Keratinocyte (primary cell): ENCODE results near the gene SLC25A42. TPM values are rescaled to one million over a fixed set of nuclear protein-coding genes. Genes with fewer than 3 reads are reported as not detected.

Experiments used
- DNase-seq: peaks from one replicate; pipeline ENCODE4 v3.0.0-alpha.2; 2011; ENCODE audit warnings: low read depth, missing footprints, low spot score
- FAIRE-seq: peaks from 2 replicates; lab custom pipeline; 2011; peaks lifted over from hg19 to GRCh38; lab: Jason Lieb, UNC
- H2AFZ ChIP-seq: 2 replicates; pipeline ENCODE4 v1.6.0; 2012; ENCODE audit warnings: low read length, control low read depth, inconsistent platforms; ENCODE audit not compliant: control insufficient read depth
- H3K27ac ChIP-seq: 2 replicates; pipeline ENCODE4 v1.5.1; 2011; ENCODE audit warnings: low read length; ENCODE audit not compliant: control insufficient read depth, insufficient read depth
- H3K27me3 ChIP-seq: 3 replicates; pipeline ENCODE4 v1.6.0; 2011; ENCODE audit warnings: low read length; ENCODE audit not compliant: control insufficient read depth, insufficient read depth; ENCODE audit errors: extremely low read depth
- H3K36me3 ChIP-seq, 2 experiments: 2 replicates in 1 of 2; 3 replicates in 1 of 2; pipeline ENCODE4 v1.5.1; 2011; ENCODE audit warnings: low read length in 2 of 2, mild to moderate bottlenecking in 1 of 2; ENCODE audit not compliant: control insufficient read depth in 2 of 2, insufficient read depth in 2 of 2; ENCODE audit errors: extremely low read depth in 1 of 2
- H3K4me1 ChIP-seq: 3 replicates; pipeline ENCODE4 v1.5.1; 2011; ENCODE audit warnings: low read length; ENCODE audit not compliant: control insufficient read depth, insufficient read depth; ENCODE audit errors: extremely low read depth
- H3K4me2 ChIP-seq: 3 replicates; pipeline ENCODE4 v1.6.0; 2011; ENCODE audit warnings: low read depth, low read length; ENCODE audit not compliant: control insufficient read depth, insufficient read depth; ENCODE audit errors: extremely low read depth
- H3K4me3 ChIP-seq, 3 experiments: fragments of 200-600 bp in 1 of 3; sonication (generic) in 1 of 3; 2 replicates in 2 of 3; 3 replicates in 1 of 3; pipeline ENCODE4 v1.5.1; 2011 to 2016; ENCODE audit warnings: low read length in 3 of 3, mild to moderate bottlenecking in 3 of 3, control low read depth in 2 of 3, inconsistent platforms in 1 of 3, low read depth in 1 of 3, mixed read lengths in 1 of 3, mixed run types in 1 of 3, moderate library complexity in 1 of 3; ENCODE audit not compliant: control insufficient read depth in 2 of 3, insufficient read depth in 2 of 3; ENCODE audit errors: extremely low read depth in 1 of 3
- H3K79me2 ChIP-seq: 2 replicates; pipeline ENCODE4 v1.6.0; 2012; ENCODE audit warnings: low read length; ENCODE audit not compliant: control insufficient read depth, insufficient read depth
- H3K9ac ChIP-seq: 3 replicates; pipeline ENCODE4 v1.6.0; 2011; ENCODE audit warnings: low read length; ENCODE audit not compliant: control insufficient read depth, insufficient read depth; ENCODE audit errors: extremely low read depth
- H3K9me1 ChIP-seq: 3 replicates; pipeline ENCODE4 v1.6.0; 2011; ENCODE audit warnings: low read length; ENCODE audit not compliant: control insufficient read depth, insufficient read depth; ENCODE audit errors: extremely low read depth
- H3K9me3 ChIP-seq: 2 replicates; pipeline ENCODE4 v1.5.1; 2012; ENCODE audit warnings: low read depth, low read length; ENCODE audit not compliant: control insufficient read depth
- H4K20me1 ChIP-seq: 3 replicates; pipeline ENCODE4 v1.6.0; 2011; ENCODE audit warnings: low read length; ENCODE audit not compliant: control insufficient read depth, insufficient read depth; ENCODE audit errors: extremely low read depth
- EZH2 ChIP-seq: IDR thresholded peaks from one replicate; pipeline ENCODE4 v1.6.1; 2012; ENCODE audit warnings: inconsistent platforms, mild to moderate bottlenecking, low read length, moderate library complexity
- dilution Hi-C: fragments of 300-500 bp; cut with MboI; formaldehyde crosslinking; loops from one replicate; pipeline ENCODE4 v1.7.0; 2020; ENCODE audit warnings: low sequenced_read_pairs; ENCODE audit not compliant: extremely low pct_ligation_motif_present
- polyA plus RNA-seq, 5 experiments: library from polyadenylated mRNA; depleted of rRNA in 3 of 5; stranded (reverse) in 3 of 5; stranded (forward) in 1 of 5; unstranded in 1 of 5; fragments of >200 nt; gene quantifications; 1 replicate in 1 of 5; 2 replicates in 3 of 5; 3 replicates in 1 of 5; pipeline versions ENCODE4 v1.2.1 to v1.2.3, GENCODE V29; 2011 to 2012; ENCODE audit warnings: missing spikeins in 2 of 5, low read depth in 1 of 5, low replicate concordance in 1 of 5
- TF ChIP-seq, protein P1 (sequence below), 3 experiments: IDR thresholded peaks in 1 of 3; conservative IDR thresholded peaks in 1 of 3; optimal IDR thresholded peaks in 1 of 3; 2 replicates in 2 of 3; 3 replicates in 1 of 3; pipeline versions ENCODE3 to v1.5.1; 2011; ENCODE audit warnings: low read length in 3 of 3, mild to moderate bottlenecking in 3 of 3, moderate library complexity in 2 of 3, control low read depth in 1 of 3, inconsistent platforms in 1 of 3; ENCODE audit not compliant: insufficient read depth in 2 of 3; ENCODE audit errors: extremely low read depth in 1 of 3

The SLC25A42 gene
- polyA plus RNA-seq, 1 donor (not counting 4 experiments of a cell fraction or from before 2014, with no cell fraction given), result 1.2 TPM

- H3K9ac ChIP-seq, result no peak overlapping the region
- TF ChIP-seq, protein P1, sequence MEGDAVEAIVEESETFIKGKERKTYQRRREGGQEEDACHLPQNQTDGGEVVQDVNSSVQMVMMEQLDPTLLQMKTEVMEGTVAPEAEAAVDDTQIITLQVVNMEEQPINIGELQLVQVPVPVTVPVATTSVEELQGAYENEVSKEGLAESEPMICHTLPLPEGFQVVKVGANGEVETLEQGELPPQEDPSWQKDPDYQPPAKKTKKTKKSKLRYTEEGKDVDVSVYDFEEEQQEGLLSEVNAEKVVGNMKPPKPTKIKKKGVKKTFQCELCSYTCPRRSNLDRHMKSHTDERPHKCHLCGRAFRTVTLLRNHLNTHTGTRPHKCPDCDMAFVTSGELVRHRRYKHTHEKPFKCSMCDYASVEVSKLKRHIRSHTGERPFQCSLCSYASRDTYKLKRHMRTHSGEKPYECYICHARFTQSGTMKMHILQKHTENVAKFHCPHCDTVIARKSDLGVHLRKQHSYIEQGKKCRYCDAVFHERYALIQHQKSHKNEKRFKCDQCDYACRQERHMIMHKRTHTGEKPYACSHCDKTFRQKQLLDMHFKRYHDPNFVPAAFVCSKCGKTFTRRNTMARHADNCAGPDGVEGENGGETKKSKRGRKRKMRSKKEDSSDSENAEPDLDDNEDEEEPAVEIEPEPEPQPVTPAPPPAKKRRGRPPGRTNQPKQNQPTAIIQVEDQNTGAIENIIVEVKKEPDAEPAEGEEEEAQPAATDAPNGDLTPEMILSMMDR (optimal IDR thresholded peaks at IDR 0.05 in 1 of 3, IDR thresholded peaks at IDR 0.05 in 1 of 3, conservative IDR thresholded peaks at IDR 0.05 in 1 of 3; ENCODE audit: extremely low read depth in 1 of 3, insufficient read depth in 2 of 3, low read length in 3 of 3), result no peak
- no peak for TF ChIP-seq EZH2
- H3K4me1 ChIP-seq, result no peaks in the 10 kb centered on the region
- no peaks in the 10 kb centered on the region for H3K9me3 ChIP-seq
- no peaks in the 10 kb centered on the region for H3K27me3 ChIP-seq
- H3K36me3 ChIP-seq, result no peaks in the 10 kb centered on the region
- FAIRE-seq (no peak), DNase-seq (no peak)
- H2AFZ ChIP-seq, result no peak overlapping the region
- H3K9me1 ChIP-seq, result no peaks in the 10 kb centered on the region
- H3K27ac ChIP-seq, result no peak overlapping the region
- H3K4me3 ChIP-seq, result no peak overlapping the region
- H3K4me2 ChIP-seq, result no peak overlapping the region
- H3K79me2 ChIP-seq, result no peaks in the 10 kb centered on the region
- dilution Hi-C loops, result no loop called here
- no peaks in the 10 kb centered on the region for H4K20me1 ChIP-seq
Measured at GRCh38 chr19:19071897-19072296, 8.1 kb downstream of the SLC25A42 start.

DNA sequence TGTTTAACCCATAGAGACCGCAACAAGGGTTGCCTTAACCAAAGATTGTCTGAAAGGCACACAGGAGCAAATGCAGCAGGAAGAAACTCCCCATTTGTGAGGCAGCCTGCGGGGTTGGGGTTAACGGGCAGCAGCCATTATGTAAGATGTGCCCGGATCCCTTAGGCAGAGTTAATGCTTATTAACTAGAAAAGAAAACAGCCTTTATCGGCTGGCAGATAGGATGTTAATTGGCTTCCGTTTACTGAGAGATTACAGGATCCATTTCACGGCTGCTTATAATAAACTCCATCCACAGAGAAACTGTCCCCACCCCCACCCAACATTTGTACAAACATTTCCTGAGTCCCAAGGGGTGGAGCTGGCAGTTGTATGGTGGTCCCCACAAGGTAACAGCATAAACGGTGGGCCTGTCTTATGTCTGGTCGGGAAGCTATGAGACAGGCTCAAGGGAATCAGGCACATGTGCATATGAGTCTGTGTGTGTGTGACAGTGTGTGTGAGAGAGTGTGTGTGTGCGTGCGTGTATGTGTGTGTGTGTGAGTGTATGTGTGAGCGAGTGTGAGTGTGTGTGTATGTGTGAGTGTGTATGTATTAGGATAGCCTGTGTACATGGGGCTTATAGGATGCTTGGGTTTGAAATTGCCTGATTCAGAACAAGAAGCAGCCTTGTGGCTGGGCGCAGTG, 10.5 kb downstream of the SLC25A42 start:
- no peak for FAIRE-seq
- dilution Hi-C loops, result no loop called here
- TF ChIP-seq, protein P1 (optimal IDR thresholded peaks at IDR 0.05 in 1 of 3, IDR thresholded peaks at IDR 0.05 in 1 of 3, conservative IDR thresholded peaks at IDR 0.05 in 1 of 3; ENCODE audit: extremely low read depth in 1 of 3, insufficient read depth in 2 of 3, low read length in 3 of 3), result no peak
- TF ChIP-seq EZH2, result no peak

More for the DNA sequence above, 10.5 kb downstream of the SLC25A42 start:
- Histone ChIP-seq H3K4me2 (no peak overlapping the region), H3K4me3 (no peak overlapping the region), H3K36me3 (no peaks in the 10 kb centered on the region), H3K9me3 (no peaks in the 10 kb centered on the region), H3K27me3 (no peaks in the 10 kb centered on the region), H3K4me1 (no peaks in the 10 kb centered on the region), H2AFZ (no peak overlapping the region), H3K79me2 (no peaks in the 10 kb centered on the region), H3K9me1 (no peaks in the 10 kb centered on the region), H3K27ac (no peak overlapping the region), H4K20me1 (no peaks in the 10 kb centered on the region), H3K9ac (no peak overlapping the region)
- DNase-seq, result no peak
